CD14-positive monocyte (primary cell): ENCODE results near the gene FBN1. TPM values are rescaled to one million over a fixed set of nuclear protein-coding genes. Genes with fewer than 3 reads are reported as not detected.

Experiments
- DNase-seq, 3 donors: peaks; one replicate each; pipeline ENCODE4 v3.0.0-alpha.2; 2011 to 2022
- H2AFZ ChIP-seq: 2 replicates; pipeline ENCODE4 v1.6.0; 2012; ENCODE audit warnings: mild to moderate bottlenecking, low read depth, low read length, inconsistent platforms; ENCODE audit not compliant: insufficient read depth, poor library complexity, severe bottlenecking
- H3K27ac ChIP-seq, 2 donors: 1 replicate in 1 of 2; 2 replicates in 1 of 2; pipeline ENCODE4 v1.5.1; 2012 to 2013; ENCODE audit warnings: low read length in 2 of 2, control low read depth in 1 of 2, inconsistent platforms in 1 of 2, low read depth in 1 of 2, mild to moderate bottlenecking in 1 of 2
- H3K27me3 ChIP-seq, 2 donors: one replicate each; pipeline versions ENCODE4 v1.6.0 to v1.6.1; 2011 to 2013; ENCODE audit warnings: low read length in 2 of 2; ENCODE audit not compliant: control insufficient read depth in 2 of 2, insufficient read depth in 2 of 2
- H3K36me3 ChIP-seq, 2 donors: replicated peaks in 1 of 2; 1 replicate in 1 of 2; 2 replicates in 1 of 2; pipeline versions ENCODE4 v1.5.1 to v1.6.1; 2012 to 2013; ENCODE audit warnings: low read length in 2 of 2, control low read depth in 1 of 2, inconsistent platforms in 1 of 2, mild to moderate bottlenecking in 1 of 2; ENCODE audit not compliant: insufficient read depth in 2 of 2, control insufficient read depth in 1 of 2
- H3K4me1 ChIP-seq, 2 donors: 1 replicate in 1 of 2; 2 replicates in 1 of 2; pipeline versions ENCODE4 v1.5.1 to v1.6.1; 2012 to 2013; ENCODE audit warnings: low read length in 2 of 2, control low read depth in 1 of 2, inconsistent platforms in 1 of 2, mild to moderate bottlenecking in 1 of 2, moderate library complexity in 1 of 2; ENCODE audit not compliant: insufficient read depth in 2 of 2, control insufficient read depth in 1 of 2
- H3K4me2 ChIP-seq: replicated peaks from 2 replicates; pipeline ENCODE3; 2012; ENCODE audit warnings: low read length, moderate library complexity, mild to moderate bottlenecking; ENCODE audit not compliant: poor library complexity, severe bottlenecking; ENCODE audit errors: extremely low read depth
- H3K4me3 ChIP-seq, 3 experiments: fragments of 200-600 bp in 1 of 3; sonication (generic) in 1 of 3; replicated peaks in 1 of 3; 1 replicate in 2 of 3; 2 replicates in 1 of 3; pipeline ENCODE4 v1.5.1; 2011 to 2013; ENCODE audit warnings: low read length in 3 of 3, mild to moderate bottlenecking in 3 of 3, control low read depth in 2 of 3, low read depth in 2 of 3, inconsistent platforms in 1 of 3, moderate library complexity in 1 of 3
- H3K79me2 ChIP-seq: 2 replicates; pipeline ENCODE4 v1.6.0; 2012; ENCODE audit warnings: mild to moderate bottlenecking, control low read depth, inconsistent platforms, low read length, moderate library complexity; ENCODE audit not compliant: insufficient read depth
- H3K9ac ChIP-seq: 2 replicates; pipeline ENCODE4 v1.6.0; 2017; ENCODE audit warnings: low read length, mild to moderate bottlenecking; ENCODE audit not compliant: insufficient read depth, poor library complexity, severe bottlenecking
- H3K9me3 ChIP-seq, 2 donors: replicated peaks in 1 of 2; 1 replicate in 1 of 2; 2 replicates in 1 of 2; pipeline versions ENCODE4 v1.5.1 to v1.6.1; 2012 to 2013; ENCODE audit warnings: low read length in 2 of 2, control low read depth in 1 of 2; ENCODE audit not compliant: control insufficient read depth in 1 of 2, insufficient read depth in 1 of 2
- H4K20me1 ChIP-seq: 2 replicates; pipeline ENCODE4 v1.6.0; 2012; ENCODE audit warnings: mild to moderate bottlenecking, low read length, control low read depth, moderate library complexity; ENCODE audit not compliant: insufficient read depth
- H3K27ac Mint-ChIP-seq, 7 donors: one replicate each; pipeline ENCODE4 v1.8.0; 2020; ENCODE audit warnings: mild to moderate bottlenecking in 7 of 7, mixed read lengths in 7 of 7, moderate library complexity in 6 of 7, inconsistent platforms in 2 of 7
- H3K27me3 Mint-ChIP-seq, 3 donors: one replicate each; pipeline ENCODE4 v1.8.0; 2021 to 2022; ENCODE audit warnings: low read depth in 3 of 3, mild to moderate bottlenecking in 3 of 3, mixed read lengths in 3 of 3, moderate library complexity in 3 of 3, inconsistent platforms in 1 of 3
- H3K36me3 Mint-ChIP-seq, 2 donors: one replicate each; pipeline ENCODE4 v1.8.0; 2020; ENCODE audit warnings: mixed read lengths in 2 of 2, inconsistent platforms in 1 of 2, mild to moderate bottlenecking in 1 of 2
- H3K4me1 Mint-ChIP-seq: one replicate; pipeline ENCODE4 v1.8.0; 2020; ENCODE audit warnings: mild to moderate bottlenecking, mixed read lengths
- H3K4me3 Mint-ChIP-seq, 2 donors: one replicate each; pipeline ENCODE4 v1.8.0; 2020; ENCODE audit warnings: mild to moderate bottlenecking in 2 of 2, mixed read lengths in 2 of 2, moderate library complexity in 1 of 2
- H3K9me3 Mint-ChIP-seq, 7 donors: one replicate each; pipeline ENCODE4 v1.8.0; 2020 to 2022; ENCODE audit warnings: mixed read lengths in 7 of 7, mild to moderate bottlenecking in 6 of 7, moderate library complexity in 6 of 7, inconsistent platforms in 2 of 7
- CTCF ChIP-seq: fragments of 200-600 bp; IDR thresholded peaks from one replicate; pipeline ENCODE4 v1.8.0; 2022; ENCODE audit warnings: antibody characterized with exemption, mild to moderate bottlenecking
- WGBS: methylation state at CpG from one replicate; pipeline ENCODE4 v1.1.5; 2013; ENCODE audit warnings: missing lambda C conversion rate; ENCODE audit not compliant: insufficient coverage; 5-methylcytosine and 5-hydroxymethylcytosine counted together
- intact Hi-C, 2 donors: fragments of 100-400 bp; cut with micrococcal nuclease; formaldehyde crosslinking; loops; one replicate each; pipeline versions ENCODE4 v1.15.0 to v1.15.1; 2023
- polyA plus RNA-seq, 3 donors: library from polyadenylated mRNA; depleted of rRNA in 1 of 3; unstranded in 2 of 3; stranded (reverse) in 1 of 3; fragments of 300-500 nt in 2 of 3; fragments of >200 nt in 1 of 3; fragmentation: Illumina TruSeq in 2 of 3; gene quantifications; 1 replicate in 2 of 3; 2 replicates in 1 of 3; pipeline ENCODE4 v1.2.3, GENCODE V29; 2012 to 2021

Gene FBN1
- polyA plus RNA-seq, 3 donors = 0.29 TPM; not detected in 2

- no CpG with 5 or more reads among the region's 4 CpGs for WGBS
Measured at GRCh38 chr15:48493763-48494225, 151.7 kb downstream of the FBN1 start.

GRCh38 chr15:48493084-48493762 is 152.3 kb downstream of the FBN1 start:
- no peak for TF ChIP-seq CTCF
- no peak overlapping the region for H3K27ac ChIP-seq
- H3K4me1 ChIP-seq = peaks cover 0 to 3% of the 10 kb centered on the region in 2 donors
- no peak overlapping the region for H3K4me3 Mint-ChIP-seq
- no peaks in the 10 kb centered on the region for H4K20me1 ChIP-seq
- DNase-seq = no peak
- no CpG with 5 or more reads among the region's 1 CpG for WGBS
- H3K9ac ChIP-seq = no peak overlapping the region
- peaks cover 0 to 1% (median 0%) of the 10 kb centered on the region in 3 donors for H3K27me3 Mint-ChIP-seq
- H3K4me3 ChIP-seq = no peak overlapping the region
- H3K9me3 Mint-ChIP-seq = peaks cover 0 to 7% (median 0%) of the 10 kb centered on the region in 7 donors
- no peaks in the 10 kb centered on the region for H3K79me2 ChIP-seq
- H3K36me3 ChIP-seq = no peaks in the 10 kb centered on the region
- H3K27me3 ChIP-seq = no peaks in the 10 kb centered on the region
- no peaks in the 10 kb centered on the region for H3K36me3 Mint-ChIP-seq
- intact Hi-C loops = no loop called here
- peak overlapping the region; percentile 13 for H2AFZ ChIP-seq
- no peak overlapping the region for H3K27ac Mint-ChIP-seq
- H3K4me2 ChIP-seq = no peak overlapping the region
- no peaks in the 10 kb centered on the region for H3K9me3 ChIP-seq
- peaks cover 11% of the 10 kb centered on the region for H3K4me1 Mint-ChIP-seq

More at GRCh38 chr15:48493763-48494225, 151.7 kb downstream of the FBN1 start:
- peak overlapping the region in 1 of 7 donors; percentile 16 for H3K27ac Mint-ChIP-seq
- no peak overlapping the region for H3K4me2 ChIP-seq
- DNase-seq = no peak
- H3K36me3 ChIP-seq = no peaks in the 10 kb centered on the region
- no peak overlapping the region for H3K4me3 ChIP-seq
- peaks cover 11% of the 10 kb centered on the region for H3K4me1 Mint-ChIP-seq
- H3K9ac ChIP-seq = no peak overlapping the region
- H3K27me3 ChIP-seq = no peaks in the 10 kb centered on the region
- peaks cover 0 to 1% (median 0%) of the 10 kb centered on the region in 3 donors for H3K27me3 Mint-ChIP-seq
- H3K79me2 ChIP-seq = no peaks in the 10 kb centered on the region
- H3K27ac ChIP-seq = no peak overlapping the region
- no peak for TF ChIP-seq CTCF
- H3K36me3 Mint-ChIP-seq = no peaks in the 10 kb centered on the region
- no peaks in the 10 kb centered on the region for H4K20me1 ChIP-seq
- H3K4me1 ChIP-seq = peaks cover 0 to 3% of the 10 kb centered on the region in 2 donors
- H3K9me3 Mint-ChIP-seq = peaks cover 0 to 7% (median 0%) of the 10 kb centered on the region in 7 donors
- no peaks in the 10 kb centered on the region for H3K9me3 ChIP-seq
- peak overlapping the region; percentile 13 for H2AFZ ChIP-seq
- intact Hi-C loops = no loop called here
- H3K4me3 Mint-ChIP-seq = no peak overlapping the region
